A549 treated with AZD2906 at 1 μM for 4 hours (cell line): ENCODE results near the gene NEK5. TPM values are rescaled to one million over a fixed set of nuclear protein-coding genes. Genes with fewer than 3 reads are reported as not detected.

Experiments
- total RNA-seq: library from RNA; stranded (reverse); fragments of 200-300 nt; extraction: Qiagen RNA extraction; gene quantifications from 5 replicates; pipeline ENCODE4 v1.2.3, GENCODE V29; 2022

The NEK5 gene, protein sequence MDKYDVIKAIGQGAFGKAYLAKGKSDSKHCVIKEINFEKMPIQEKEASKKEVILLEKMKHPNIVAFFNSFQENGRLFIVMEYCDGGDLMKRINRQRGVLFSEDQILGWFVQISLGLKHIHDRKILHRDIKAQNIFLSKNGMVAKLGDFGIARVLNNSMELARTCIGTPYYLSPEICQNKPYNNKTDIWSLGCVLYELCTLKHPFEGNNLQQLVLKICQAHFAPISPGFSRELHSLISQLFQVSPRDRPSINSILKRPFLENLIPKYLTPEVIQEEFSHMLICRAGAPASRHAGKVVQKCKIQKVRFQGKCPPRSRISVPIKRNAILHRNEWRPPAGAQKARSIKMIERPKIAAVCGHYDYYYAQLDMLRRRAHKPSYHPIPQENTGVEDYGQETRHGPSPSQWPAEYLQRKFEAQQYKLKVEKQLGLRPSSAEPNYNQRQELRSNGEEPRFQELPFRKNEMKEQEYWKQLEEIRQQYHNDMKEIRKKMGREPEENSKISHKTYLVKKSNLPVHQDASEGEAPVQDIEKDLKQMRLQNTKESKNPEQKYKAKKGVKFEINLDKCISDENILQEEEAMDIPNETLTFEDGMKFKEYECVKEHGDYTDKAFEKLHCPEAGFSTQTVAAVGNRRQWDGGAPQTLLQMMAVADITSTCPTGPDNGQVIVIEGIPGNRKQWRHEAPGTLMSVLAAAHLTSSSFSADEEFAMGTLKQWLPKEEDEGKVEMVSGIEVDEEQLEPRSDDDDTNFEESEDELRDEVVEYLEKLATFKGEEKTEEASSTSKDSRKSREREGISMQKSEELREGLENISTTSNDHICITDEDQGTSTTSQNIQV
- total RNA-seq = 0.07 to 0.13 TPM (median 0.07 TPM) in 4 of 5 replicates, not detected in the other

DNA sequence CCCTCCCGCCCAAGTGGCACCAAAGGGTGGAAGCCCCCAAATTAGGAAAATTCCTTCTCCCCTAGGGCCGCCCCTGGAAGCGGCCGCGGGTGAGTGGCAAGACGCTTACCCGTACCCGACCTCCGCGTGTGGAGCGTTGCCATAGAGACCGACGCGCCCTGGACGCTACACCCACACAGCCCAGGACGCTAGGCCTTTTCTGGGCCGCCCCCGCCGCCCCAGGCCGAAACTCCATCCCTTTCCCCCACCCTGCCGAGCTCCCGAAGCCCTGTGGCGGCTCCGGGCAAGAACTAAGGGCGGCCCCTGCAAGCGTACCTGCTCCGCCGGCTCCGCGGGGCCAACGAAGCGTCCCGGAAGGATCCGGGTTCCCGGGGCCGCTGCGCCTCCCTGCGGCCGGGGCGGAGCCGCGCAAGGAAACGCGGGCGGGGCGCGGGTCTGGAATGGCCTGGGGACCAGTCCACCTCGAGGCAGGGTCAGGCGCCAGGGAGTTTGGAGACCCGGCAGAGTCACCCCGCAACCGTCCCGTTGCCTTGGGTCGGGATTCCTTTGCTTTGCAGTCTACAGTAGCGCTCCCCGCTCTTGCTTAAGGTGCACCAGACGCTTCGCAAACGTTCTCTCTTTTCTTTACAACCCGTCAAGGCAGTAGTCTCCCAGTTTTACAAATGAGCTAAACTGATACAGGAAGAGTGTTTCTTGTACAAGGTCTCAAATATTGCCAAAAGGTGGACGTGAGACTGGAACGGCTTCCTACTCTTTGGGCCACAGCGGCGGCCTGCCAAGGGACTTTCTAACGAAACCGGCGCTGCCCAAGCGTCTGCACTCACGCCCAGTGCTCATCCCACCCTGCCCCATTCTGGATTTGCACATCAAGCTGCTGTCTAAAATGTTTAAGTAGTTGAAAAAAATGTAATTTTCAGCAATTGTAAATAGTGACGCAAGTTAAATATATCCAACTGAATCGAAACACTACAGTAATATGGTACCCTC lies at the start of gene NEK5:
Gene NEK5, minus strand, starts transcription at position 360 of the 987 bp plus-strand sequence. CDS start 1,591 bp downstream, outside the sequence.

DNA sequence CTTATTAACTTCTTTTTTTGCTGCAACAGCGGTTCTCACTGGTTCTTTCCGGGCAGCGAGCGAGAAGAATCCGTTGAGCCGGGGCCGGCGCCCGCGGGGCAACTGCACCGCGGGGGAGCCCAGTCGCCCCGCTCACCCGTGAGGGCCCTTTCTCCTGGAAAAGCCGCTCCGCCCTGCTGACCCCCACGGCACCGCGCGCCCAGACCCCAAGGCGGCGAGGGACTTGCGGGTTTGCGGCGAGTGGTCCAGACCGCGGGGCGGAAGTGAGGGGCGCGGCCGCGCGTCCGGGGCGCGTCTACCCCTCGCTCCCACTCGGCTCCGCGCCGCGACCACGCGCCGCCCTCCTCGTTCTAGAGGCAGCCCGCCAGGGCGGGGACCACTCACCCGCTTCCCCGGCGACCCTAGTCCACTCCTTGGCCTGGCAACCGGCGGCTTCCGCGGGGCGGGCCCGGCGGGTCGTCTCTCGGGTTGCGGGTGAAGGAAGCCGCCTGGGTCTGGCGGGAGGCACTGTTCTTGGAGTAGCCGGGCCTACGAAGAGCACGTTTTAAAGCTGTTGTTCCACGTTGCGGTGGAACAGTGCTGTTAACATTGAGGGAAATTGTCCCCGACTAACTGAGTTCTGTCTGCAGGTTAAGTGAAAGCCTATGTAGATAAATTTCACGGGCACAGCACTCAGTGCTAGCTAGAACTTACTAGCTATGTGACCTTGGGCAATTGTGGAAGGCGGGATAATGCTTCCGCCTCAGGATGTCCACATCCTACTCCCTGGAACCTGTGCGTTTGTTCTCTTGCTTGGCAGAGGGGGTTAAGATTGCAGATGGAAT lies 30.5 kb upstream of the NEK5 start, which contains the start of gene NEK3:
Gene NEK3, minus strand, starts transcription at position 439 of the 824 bp plus-strand sequence. CDS start 3,406 bp downstream, outside the sequence.

DNA sequence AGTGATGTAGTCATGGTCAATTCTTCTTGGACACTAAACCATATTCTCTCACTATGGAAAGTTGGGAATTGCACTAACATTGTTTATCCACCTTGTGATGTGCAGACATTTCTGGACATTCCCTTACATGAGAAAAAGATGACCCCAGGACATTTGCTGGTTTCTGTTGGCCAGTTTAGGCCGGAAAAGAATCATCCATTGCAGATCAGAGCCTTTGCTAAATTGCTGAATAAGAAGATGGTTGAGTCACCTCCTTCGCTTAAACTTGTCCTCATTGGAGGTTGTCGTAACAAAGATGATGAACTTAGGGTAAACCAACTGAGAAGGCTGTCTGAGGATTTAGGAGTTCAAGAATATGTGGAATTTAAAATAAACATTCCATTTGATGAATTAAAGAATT lies 104.4 kb downstream of the NEK5 start, which contains the start of gene UTP14C:
Gene UTP14C, plus strand, starts transcription at position 211 of the 400 bp plus-strand sequence. CDS start 4,114 bp downstream, outside the sequence.

DNA sequence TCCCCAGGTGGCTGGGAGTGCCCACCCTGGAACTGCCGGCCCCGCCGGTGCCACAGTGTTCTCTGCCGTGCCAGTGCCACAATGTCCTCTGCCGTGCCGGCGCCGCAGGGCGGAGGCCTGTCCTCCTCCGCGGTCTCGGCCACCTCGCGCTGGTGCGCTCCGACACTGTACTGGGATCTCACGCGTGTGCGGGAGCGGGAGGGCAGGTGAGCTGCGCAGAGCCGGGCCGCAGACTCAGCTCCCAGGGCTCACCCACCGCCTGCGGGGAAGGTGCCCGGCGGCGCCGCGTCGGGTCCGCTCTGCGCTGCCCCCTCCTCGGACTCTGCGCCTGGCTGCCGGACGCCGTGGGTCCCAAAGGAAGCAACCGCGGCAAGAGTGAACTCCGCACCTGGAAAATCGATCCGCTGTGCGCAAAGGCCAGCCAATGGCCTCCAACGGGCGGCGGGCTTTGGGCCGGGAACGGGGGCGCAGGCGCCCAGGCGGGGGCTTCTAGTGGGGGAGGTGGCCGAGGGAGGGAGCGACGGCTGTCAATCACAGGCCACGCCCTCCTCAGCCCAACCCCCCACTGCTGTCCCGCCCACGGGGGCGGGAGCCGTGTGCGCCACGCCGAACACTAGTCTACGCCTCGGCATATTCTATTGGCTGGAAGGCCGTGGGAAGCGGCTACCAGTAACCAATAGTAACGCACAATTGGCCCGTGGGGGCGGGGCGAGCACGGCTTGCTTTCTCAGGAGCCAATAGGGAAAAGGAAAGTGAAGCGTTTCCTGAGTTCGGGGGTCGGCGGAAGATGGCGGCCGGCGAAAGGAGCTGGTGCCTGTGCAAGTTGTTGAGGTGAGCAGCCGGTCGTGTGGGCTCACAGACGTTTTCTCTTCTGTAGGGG lies 117.0 kb downstream of the NEK5 start, which contains the start of gene ALG11:
Gene ALG11, plus strand, starts transcription at position 767 of the 880 bp plus-strand sequence. Its CDS starts 21 bp downstream, at position 788.

DNA sequence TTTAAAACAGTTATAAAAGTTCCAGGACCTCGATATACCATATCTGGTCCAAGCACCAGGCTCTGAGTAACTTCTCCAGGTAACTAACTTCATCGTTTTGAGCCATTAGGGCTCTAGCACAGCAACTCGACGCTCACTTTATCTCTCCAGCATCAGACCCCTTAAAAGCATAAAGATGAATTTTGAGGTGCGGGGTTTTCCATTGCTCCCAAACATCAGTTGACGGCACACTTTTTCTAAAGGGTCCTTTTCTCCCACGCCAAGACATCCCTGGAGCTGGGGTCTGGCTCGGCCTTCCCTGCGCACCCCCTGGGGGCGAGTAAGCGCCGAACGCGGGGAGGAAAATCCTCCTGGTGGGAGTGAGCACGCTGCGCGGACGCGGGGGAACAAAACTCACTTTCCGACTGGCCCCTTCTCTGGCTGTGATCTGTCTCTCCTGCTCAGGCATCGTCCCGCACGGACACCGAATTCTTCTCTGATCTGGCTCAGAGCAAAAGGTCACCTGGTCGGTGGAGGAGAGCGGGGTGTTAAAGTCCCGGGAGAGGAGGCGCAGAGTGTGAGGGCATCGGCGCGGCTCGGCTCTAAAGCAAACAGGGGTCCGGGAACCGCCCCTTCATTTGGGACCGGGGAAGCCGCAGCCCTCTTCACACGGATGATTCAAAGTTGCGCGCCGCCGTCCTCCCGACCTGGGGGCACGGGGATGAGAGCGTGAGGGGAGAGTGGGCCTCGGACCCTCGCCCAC lies 117.8 kb downstream of the NEK5 start, which contains the start of gene ATP7B:
Gene ATP7B, minus strand, starts transcription at position 561 of the 742 bp plus-strand sequence. Its CDS starts 113 bp downstream, at position 448.

Other genes starting within 250 kb of the NEK5 start
- 2.1 to 3.4 TPM (median 2.6 TPM) in 5 replicates for gene ATP7B, start 117.6 kb downstream of the NEK5 start, total RNA-seq
- 5.4 to 12.0 TPM (median 7.3 TPM) in 5 replicates for gene ALG11, start 116.7 kb downstream of the NEK5 start, total RNA-seq
- 5.6 to 7.6 TPM (median 5.9 TPM) in 5 replicates for gene UTP14C, start 104.4 kb downstream of the NEK5 start, total RNA-seq
- gene NEK3, start 30.5 kb upstream of the NEK5 start, total RNA-seq = 5.9 to 9.5 TPM (median 7.0 TPM) in 5 replicates